Right renal cortex interstitium (tissue), 3 donors: ENCODE measurements around the gene ANKS1B. TPM values are rescaled to one million over a fixed set of nuclear protein-coding genes. Genes with fewer than 3 reads are reported as not detected.

ENCODE experiments used
- DNase-seq, 3 donors: peaks; one replicate each; pipeline ENCODE4 v3.0.0-alpha.2; 2013; ENCODE audit warnings: low read depth in 3 of 3, low spot score in 2 of 3
- polyA plus RNA-seq, 3 donors: library from polyadenylated mRNA; unstranded; fragments of 120-200 nt; gene quantifications; one replicate each; pipeline ENCODE4 v1.2.1, GENCODE V29; 2013; ENCODE audit not compliant: insufficient read length in 3 of 3

ANKS1B gene
- polyA plus RNA-seq, 3 donors: 3.8 to 4.8 (median 4.3) TPM

DNA sequence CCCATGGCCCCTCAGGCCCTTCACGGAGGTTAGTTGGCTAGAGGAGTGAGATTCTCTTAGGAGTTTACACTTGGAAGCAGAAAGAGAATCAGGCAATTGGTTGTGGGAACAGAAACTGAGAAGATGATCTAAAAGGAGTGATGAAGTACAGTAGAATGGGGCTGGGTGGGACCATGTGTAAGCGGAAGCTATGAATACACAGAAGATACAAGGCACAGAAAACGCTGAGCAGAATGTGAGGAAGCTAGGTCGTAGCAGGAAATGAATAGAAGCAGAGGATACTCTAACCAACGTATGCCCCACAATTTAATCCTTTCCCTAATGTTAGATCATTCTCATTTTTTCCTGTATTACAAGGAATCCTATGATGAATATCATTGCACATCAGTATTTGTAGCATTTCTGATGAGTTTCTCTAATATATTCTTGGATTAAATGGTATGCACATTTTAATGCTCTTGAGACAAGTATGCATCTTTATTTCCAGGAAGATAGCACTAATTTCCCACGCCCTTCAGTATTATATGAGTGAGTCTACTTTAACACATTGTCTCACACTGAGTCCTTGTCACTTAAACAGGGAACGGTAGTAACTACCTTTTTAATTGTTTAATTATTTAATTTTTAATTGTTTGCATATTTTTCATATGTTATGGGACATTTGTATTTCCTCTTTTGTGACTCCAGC lies 1066.4 kb downstream of the ANKS1B start:
- no peak for DNase-seq

DNA sequence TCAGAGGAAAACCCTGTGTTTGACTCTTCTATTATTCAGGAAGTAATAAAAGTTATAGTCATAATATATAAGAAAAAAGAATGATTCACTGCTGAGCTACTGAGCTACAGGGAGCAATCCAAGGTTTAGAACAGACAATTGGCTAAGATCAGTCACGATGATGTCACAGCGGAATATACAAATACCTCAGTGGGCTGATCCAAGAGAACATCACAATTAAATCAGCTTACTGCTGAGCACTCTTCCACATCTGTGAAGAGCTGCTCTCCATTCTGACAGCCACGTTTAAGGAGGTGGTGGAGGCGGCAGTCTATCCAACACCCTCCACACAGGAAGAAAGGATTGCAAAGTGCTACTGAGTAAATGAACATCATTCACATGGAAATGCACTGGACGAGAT lies 1068.6 kb downstream of the ANKS1B start:
- DNase-seq: no peak

DNA sequence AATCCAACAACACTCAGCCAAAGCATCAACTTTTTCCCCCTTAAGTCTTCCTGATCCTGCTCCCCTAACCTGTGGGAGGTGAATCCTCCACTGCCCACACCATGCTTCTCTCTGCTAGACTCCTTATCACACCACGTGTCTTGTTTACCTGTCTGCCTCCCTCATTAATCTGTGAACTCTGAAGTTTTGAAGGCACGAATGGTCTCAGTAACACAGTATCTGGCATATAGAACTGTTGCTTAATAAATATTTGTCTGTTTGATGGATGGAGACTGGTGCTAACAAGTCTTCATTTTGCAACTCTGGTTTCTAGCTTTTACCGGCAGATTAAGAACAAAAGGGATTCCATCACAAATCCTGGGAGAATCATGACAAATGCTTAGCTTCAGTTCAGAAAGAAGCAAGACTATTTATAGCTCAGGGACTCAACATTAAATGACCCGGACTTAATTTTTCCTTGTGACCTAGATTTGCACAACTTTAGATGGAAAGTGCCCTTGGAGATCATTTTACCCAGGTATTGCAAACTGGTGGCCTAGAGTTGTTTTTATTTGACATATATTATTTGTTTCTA lies 1072.2 kb downstream of the ANKS1B start:
- no peak for DNase-seq

DNA sequence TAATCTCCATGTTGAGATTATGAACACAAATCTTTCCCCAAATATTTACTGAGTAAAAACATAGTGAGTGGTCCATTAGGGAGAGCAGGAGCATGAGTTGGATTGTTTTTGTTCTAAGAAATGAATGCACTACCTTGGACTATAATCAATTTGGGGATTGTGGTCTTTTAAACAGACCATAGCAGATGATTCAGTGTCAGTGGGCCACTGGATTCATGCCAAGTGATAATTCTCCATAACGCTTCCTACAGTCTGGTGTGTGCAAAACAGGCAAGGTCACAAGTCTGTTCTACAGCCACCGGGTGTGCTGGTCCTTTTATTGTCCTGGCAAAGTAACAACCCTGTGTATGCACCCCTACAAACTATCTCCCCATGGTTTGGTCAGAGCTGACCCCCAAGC lies 1073.3 kb downstream of the ANKS1B start:
- no peak for DNase-seq

DNA sequence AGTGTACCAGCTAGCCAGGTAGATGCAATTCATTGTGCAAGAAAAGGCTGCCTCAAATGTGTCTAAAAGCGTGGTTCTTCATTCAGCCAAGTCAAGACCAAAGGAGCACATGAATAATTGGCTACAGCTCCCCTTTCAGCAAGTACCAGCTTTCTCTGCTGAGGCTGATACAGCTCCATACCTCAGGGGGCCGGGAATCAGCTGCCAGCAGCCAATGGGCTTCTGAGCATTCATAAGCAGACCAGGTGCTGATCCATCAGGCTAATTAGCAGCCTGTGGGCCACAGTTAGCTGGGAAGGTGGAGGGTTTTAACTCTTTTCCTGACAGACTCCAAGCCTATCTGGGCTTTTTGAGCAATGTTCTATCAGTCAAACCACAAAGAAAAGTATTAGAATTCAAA lies 1075.0 kb downstream of the ANKS1B start:
- DNase-seq: no peak

DNA sequence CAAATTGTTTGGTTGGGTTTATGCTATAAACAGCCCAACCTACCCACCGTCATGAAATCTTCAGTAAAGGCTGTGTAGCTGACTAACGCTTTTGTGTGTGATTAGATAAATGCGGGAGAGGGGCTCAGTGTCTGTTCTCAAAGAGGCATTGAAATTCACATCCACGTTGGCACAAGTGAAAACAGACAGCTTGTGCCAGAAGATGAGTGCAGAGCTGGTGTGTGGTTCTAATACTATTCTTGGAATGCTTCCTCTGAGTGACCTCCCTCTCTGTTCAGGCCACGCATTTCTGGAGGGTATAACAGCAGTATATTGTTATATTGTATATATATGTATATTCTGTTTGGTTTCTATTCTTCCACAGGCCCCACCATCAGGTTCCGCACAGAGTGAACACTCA lies 1075.9 kb downstream of the ANKS1B start:
- no peak for DNase-seq

DNA sequence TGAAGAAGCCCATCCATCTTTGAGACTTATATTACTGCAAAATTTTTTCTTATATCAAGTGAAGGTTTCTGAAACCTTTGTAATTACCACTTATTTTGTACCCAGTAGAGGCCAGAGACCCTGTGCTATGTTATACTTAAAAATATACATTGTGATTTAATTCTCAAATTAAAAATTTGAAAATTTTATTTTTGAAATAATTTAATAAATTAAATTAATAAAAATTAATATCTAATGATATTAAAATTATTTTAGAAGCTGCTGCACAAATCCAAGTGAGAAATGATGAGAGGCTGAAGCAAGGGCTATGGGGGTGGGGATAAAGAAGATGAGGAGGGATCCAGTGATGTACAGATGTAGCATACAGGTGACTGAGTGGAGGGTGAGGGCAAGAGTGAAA lies 1080.9 kb downstream of the ANKS1B start:
- no peak for DNase-seq

DNA sequence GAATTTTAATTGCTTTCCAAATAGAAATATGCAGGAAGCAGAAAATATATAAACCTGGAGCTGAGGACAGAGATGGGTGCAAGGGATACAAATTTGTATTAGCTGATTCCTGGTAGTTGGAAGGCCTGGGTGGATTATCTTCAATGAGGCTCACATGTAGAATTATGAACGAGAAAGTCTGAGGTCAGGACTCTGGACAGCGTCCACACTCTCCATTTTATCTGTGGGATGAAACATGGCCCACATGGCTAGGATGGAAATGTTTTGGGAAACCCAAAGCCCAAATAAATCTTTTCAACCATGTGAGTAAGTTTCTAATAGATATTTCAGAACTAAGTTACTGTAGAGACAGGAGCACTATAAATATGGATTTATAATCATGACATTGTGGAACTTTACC lies 1083.5 kb downstream of the ANKS1B start:
- no peak for DNase-seq

DNA sequence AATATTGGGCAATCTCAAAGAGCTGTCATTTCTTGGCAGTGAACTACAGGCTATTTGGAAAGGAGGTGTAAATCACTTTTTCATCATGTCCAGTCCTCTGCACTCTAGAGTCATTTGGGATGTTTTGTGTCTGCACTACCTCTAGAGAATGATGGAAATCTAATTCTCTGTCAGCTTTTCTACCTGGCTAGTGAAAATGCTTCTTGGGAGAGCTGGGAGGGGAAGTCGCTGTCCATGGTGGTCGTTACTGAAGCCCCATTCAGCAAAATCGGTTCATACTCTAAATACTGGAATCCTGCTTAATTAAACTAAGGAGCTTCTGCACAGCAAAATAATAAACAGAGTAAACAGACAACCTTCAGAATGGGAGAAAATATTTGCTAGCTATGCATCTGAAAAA lies 1087.8 kb downstream of the ANKS1B start:
- DNase-seq: peak in 2 of 3 donors; percentile 27 to 40

DNA sequence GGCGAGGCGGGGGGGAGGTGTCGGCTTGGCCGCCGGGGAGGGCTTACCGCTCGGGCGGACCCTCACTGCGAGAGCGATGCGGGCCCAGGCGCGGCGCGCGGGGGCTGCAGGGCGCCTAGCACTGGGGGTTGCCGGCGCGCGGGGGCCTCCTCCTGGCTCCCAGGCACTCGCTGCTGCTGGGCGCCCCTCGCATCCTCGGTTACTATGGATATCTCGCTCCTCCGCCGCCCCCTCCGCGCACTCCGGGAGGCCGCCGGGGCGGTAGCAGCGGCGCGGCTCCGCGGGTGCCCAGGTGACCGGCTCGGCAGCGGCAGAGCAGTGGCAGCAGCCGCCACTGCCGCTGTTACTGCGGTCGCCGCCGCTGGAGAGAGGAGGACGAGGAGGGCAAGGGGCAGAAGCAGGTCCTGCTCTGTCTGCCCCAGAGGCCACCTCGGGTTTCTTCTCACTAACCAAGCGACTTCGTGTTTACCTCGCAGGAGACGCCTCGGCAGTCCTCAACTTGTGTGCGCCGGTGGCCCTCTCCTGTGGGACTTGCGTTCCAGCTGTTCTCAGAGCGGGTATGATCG lies 1089.6 kb downstream of the ANKS1B start:
- peak in 1 of 3 donors; percentile 13 for DNase-seq

DNA sequence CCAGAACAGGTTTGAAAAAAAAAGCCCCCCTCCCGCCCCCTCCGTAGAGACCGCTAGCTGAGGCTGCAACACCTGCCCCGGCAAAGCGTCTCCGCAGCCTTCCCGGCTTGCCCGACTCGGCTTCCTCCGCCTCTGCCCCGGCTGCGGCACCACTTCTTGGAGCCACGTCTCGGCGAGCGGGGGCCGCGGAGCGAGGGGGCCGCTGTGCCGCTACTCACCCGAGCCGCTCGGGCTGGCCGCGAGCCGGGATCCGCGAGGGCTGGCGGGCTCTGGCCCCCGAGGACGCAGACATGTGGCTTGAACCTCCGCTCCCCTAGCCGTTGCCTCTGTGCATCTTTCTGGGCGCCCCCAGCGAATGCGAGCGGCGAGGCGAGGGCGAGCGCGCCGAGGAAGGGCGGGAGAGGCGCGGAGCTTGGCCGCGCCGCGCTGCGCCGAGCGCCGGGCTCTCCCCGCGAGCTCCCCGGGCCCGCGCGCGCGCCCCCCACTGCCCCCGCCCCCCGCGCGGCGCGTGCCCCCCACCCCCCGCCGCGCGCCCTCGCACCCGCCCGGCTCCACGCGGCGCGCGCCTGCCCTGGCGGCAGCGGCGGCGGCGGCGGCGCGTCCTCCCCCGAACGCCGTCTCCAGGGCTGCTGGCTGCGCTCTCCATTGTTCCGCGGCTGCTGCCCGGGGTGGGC lies 1090.2 kb downstream of the ANKS1B start:
- no peak for DNase-seq

DNA sequence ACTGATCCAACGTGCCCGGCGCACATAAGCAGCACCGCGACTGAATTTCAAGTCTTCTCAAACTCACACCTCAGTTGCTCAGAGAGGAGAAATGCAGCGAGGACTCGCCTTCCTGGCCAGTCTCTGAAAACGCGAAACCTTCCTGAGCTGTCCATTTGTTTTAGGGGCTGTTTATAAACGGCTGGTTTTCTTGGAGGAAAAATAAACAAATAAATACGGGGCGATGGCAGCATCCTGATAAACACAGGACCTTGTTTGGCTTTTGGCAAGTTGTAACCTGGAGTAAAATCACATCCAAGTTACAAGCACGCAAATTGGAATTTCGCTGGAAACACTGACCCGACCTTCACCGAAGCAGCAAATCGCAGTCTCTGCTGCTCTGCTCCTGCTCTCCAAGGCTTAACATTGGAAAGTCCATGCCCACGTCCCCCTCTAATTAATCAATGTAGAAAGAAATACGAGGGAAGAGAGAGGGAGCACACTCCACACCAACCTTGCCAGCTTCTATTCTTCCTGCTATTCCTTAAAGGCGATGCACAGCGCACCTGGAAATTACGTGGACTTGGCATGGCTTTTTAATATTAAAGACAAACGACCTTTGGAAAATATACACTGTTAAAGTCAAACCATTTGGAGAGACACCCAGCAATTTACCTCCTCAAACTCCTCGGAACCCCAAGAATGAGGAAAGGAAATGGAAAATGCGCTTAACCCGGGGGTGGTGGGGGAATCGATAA lies 1090.9 kb downstream of the ANKS1B start:
- DNase-seq: no peak

DNA sequence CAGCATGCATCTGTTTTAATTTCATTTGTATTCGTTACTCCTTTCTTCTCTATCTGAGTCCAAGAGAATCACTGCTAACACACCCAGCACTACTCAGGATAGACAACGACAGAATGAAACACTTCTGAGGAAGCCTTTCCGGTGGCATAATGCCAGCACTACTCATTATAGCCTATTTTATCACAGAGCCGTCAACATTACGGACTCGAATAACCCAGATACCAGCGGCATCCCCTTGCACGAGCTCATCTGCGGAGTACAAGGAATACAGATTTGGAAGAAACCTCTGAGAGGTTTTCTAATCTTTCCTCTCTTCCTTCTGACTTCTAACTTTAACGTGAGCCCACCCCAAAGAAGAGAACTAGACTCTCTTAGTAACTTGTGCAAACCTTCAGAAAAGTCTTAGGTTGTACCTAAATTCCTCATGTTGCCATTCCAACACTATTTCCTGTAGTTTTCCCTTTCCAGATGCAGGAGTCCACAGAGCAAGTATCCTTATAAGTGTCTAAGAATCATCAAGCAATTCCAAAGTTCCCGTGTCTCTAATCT lies 1091.5 kb downstream of the ANKS1B start:
- DNase-seq: no peak

DNA sequence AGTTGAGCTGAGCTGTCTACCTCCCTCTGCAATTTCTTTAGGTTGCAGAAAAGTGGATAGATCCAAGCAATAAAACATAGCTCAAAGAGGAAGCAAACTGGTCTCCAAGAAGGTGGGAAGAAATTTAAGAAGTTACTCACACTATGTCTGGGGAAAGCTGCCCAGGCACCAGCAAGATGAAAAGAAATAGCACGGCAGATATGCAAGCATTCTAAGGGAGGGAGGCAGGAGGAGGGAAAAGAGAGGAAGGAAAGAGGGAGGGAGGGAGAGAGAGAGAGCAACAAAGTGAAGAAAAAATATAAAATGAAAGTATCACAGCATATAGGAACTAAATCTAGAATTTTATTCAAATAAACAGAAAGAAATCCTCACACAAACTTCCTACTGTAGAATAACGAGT lies 1099.0 kb downstream of the ANKS1B start:
- no peak for DNase-seq

DNA sequence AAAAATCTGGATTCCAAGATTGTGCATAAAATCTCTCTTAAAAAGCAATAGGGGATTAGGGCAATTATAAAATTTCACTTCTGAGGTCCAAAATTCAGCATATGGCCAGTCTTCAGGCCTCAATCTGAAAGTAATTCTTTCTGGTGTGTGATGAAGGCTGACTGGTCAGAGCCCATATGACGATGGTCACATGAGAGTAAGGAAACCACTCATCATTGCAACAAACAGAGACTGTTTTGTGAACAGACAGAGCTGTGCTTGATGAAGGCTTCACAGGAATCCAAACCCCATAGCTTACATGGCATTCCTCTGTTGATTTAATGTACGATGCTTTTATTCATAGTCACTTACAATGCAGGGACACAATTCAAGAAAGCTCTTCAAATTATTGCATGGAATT lies 1101.5 kb downstream of the ANKS1B start:
- no peak for DNase-seq

DNA sequence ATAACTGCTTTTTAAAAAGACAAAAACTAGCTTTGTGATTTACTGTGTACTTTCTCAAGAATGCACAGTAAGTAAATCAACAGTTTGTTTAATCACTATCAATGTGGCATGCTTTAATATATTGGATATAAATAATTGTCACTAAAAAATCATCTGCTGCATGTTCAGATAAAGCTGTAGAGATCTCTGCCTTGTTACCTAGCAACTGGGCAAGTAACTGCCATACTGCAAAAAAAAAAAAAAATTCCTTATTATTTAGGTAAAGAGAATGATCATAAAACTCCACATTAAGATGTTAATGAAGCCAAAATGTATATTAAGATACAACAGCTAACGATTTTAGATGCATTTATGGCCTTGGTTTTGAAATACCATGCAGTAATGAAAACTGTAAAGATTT lies 1102.2 kb downstream of the ANKS1B start:
- no peak for DNase-seq

DNA sequence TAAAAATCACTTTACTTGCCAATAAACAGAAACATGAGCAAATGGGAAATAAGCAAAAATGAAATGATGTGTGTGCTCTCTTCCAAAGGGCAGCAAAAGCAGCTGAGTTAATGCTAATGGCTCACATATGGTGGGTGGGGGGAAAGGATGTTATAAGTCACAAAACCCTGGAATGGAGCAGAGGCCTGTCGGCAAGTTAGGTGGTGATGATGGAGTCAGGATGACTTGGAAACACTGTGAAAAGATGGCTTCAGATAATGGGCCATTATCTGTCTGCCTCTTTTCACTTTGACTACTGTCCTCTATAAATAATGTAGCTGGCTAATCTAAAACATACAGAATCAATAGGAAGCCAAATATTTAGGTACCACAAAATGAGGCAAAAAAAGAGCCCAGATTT lies 1111.0 kb downstream of the ANKS1B start:
- no peak for DNase-seq

DNA sequence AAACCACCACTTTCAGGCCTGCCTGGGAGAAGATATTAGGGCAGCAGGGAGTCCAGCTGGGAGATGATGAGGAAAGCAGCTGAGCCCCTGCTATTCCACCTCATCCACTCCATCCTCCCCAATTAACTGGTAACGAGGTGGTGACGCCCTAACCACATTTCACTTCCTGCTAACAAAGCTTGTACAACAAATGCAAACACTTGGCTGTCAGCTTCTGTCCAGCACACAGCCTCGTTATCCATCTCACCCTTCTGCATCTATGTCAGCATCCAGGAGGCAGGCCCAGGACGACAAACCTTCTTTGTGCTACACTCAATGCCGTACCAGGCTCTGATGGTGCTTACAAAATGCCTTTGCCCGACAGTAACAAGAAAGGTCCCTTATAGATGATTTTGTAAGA lies 1114.2 kb downstream of the ANKS1B start:
- no peak for DNase-seq

DNA sequence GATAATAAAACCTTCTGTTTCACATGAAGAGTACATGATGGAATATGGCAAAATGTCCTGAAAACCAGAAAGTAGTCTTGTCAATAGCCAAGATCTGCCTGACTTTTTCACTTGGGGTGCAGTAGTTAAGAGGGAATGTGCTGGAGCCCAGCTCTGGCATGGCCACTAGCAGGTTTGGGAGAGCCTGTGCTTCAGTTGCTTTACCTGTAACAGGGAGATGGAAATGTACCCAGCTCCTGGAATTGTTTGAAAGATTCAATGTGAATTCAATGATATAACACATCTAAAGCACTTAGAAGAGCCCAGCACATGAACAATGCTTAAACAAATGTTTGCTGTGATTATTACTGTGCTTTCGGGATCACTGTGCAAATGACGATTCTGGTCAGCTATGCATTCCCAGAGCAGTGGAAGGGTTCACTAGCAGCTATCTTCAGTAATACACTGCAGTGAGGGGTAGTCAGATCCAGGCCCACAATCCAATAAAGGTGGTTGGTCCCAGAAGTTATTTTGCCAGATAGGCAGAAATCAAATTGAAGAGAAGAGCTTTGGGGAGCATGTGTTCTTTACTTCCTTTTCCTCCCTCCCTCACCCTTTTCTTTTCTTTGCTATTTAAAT lies 1114.7 kb downstream of the ANKS1B start:
- DNase-seq: no peak

DNA sequence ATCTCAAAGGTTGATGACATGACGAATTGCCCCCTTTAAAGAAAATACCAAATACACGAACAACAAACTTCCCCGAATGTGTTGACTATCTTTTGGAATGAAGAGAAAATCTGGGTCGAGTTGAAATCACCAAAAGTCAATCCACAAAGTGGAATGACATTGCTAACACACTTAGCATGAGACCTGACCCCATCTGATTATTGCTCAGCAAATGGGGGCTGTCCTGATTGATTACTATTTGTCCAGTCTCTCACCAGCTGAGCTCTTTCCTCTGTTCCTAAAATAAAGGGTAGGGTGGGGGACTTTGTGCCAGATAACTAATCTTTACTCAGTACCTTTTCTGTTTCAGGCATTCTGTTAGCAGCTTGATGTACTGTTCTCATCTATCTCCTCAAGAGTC lies 1116.2 kb downstream of the ANKS1B start:
- DNase-seq: no peak

DNA sequence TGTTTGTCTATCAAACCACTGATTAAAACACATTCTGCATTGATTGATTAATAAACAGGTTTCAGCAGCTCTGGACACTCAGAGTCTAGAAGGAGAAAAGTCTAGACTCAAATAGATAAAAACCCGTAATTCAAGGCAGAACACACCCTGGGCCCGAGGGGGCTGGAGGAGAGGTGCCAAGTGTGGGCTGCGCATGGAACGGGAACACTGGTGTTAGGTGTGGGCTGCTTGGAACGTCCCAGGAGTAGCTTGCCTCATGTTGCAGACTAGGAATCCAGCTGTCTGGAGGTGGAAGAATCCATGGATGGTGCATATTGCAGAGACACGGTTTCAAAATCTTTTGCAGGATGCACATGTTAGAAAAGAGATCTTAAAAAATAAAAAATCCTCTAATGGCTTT lies 1116.7 kb downstream of the ANKS1B start:
- DNase-seq: no peak
